Lower lobe of right lung (tissue), 2 donors: Measurements from ENCODE around the gene KCNAB1. TPM values are rescaled to one million over a fixed set of nuclear protein-coding genes. Genes with fewer than 3 reads are reported as not detected.
"Not testable (repeated sequence)": the region's sequence is repeated elsewhere in the genome, so short reads cannot be mapped to it uniquely, and the experiment has no call there.

Experiments
- ATAC-seq, 2 donors: fragments of 200-7000 bp; cut with Tn5 transposase; one replicate each; pipeline ENCODE4 v1.9.1; 2020 to 2022; ENCODE audit warnings: mild to moderate bottlenecking in 2 of 2, moderate library complexity in 2 of 2
- DNase-seq: peaks from one replicate; pipeline ENCODE4 v3.0.0-alpha.2; 2020
- H3K27ac ChIP-seq: fragments of 200-600 bp; one replicate; pipeline ENCODE4 v1.8.0; 2022
- H3K27me3 ChIP-seq: fragments of 200-600 bp; one replicate; pipeline ENCODE4 v1.8.0; 2022; ENCODE audit warnings: low read depth
- H3K36me3 ChIP-seq: fragments of 200-600 bp; one replicate; pipeline ENCODE4 v1.8.0; 2022; ENCODE audit warnings: mild to moderate bottlenecking
- H3K4me1 ChIP-seq: fragments of 200-600 bp; one replicate; pipeline ENCODE4 v1.8.0; 2022
- H3K4me3 ChIP-seq: fragments of 200-600 bp; one replicate; pipeline ENCODE4 v1.8.0; 2022; ENCODE audit warnings: mild to moderate bottlenecking
- H3K9me3 ChIP-seq: fragments of 200-600 bp; one replicate; pipeline ENCODE4 v1.8.0; 2022
- intact Hi-C: fragments of 100-400 bp; cut with DNase I; formaldehyde crosslinking; loops from one replicate; pipeline ENCODE4 v1.11.0; 2022
- total RNA-seq: library from RNA; stranded (reverse); fragmentation: NEBNext Ultra II Directional; extraction: Animal tissue kit (Norgen Biotek cat#: 25700); gene quantifications from one replicate; pipeline ENCODE4 v1.2.1, GENCODE V29; 2021
- TF ChIP-seq, protein P1 (sequence below): fragments of 200-600 bp; IDR thresholded peaks from one replicate; pipeline ENCODE4 v1.8.0; 2022; ENCODE audit warnings: antibody characterized with exemption, mild to moderate bottlenecking
- donor health status: DM: no; HTN: yes; CAD: no; lungs with severe emphysema.

The KCNAB1 gene
- total RNA-seq, 1 donor from 2014 or later, result 4.7 TPM

DNA sequence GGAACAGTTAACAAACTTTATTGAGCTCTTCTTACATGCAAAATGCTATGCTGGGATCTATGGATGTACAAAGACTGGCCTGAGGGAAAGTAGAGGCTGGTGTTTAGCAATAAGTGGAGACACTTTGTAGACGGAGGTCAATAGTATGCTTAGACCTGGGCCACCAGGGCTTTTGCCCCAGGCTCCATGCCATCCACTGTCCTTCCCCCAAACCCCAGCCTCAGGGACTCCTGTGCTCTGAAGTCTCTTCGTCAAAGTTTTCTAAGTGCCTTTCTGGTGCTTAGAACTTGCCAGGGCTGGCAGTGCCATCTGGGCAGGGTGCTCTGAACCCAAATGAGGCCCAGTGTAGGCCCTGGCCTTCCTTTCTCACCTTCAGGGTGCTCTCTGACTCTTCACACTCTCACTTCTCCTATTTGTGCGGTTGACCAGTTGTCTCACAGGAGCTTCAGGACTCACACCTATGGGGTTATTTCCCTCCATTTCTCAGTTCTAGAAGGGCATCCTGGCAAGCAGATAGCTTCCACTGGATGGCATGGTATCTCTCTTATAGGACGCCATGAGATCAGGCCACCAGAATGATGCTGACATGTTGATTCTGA is 21.8 kb upstream of the KCNAB1 start:
- no peak overlapping the region for H3K4me3 ChIP-seq
- DNase-seq (no peak), ATAC-seq (no peak)
- no peaks in the 10 kb centered on the region for H3K36me3 ChIP-seq
- H3K4me1 ChIP-seq, result no peaks in the 10 kb centered on the region
- no peak overlapping the region for H3K27ac ChIP-seq
- intact Hi-C loops, result no loop called here
- TF ChIP-seq, protein P1, sequence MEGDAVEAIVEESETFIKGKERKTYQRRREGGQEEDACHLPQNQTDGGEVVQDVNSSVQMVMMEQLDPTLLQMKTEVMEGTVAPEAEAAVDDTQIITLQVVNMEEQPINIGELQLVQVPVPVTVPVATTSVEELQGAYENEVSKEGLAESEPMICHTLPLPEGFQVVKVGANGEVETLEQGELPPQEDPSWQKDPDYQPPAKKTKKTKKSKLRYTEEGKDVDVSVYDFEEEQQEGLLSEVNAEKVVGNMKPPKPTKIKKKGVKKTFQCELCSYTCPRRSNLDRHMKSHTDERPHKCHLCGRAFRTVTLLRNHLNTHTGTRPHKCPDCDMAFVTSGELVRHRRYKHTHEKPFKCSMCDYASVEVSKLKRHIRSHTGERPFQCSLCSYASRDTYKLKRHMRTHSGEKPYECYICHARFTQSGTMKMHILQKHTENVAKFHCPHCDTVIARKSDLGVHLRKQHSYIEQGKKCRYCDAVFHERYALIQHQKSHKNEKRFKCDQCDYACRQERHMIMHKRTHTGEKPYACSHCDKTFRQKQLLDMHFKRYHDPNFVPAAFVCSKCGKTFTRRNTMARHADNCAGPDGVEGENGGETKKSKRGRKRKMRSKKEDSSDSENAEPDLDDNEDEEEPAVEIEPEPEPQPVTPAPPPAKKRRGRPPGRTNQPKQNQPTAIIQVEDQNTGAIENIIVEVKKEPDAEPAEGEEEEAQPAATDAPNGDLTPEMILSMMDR, result no peak
- H3K27me3 ChIP-seq, result no peaks in the 10 kb centered on the region
- H3K9me3 ChIP-seq, result no peaks in the 10 kb centered on the region

DNA sequence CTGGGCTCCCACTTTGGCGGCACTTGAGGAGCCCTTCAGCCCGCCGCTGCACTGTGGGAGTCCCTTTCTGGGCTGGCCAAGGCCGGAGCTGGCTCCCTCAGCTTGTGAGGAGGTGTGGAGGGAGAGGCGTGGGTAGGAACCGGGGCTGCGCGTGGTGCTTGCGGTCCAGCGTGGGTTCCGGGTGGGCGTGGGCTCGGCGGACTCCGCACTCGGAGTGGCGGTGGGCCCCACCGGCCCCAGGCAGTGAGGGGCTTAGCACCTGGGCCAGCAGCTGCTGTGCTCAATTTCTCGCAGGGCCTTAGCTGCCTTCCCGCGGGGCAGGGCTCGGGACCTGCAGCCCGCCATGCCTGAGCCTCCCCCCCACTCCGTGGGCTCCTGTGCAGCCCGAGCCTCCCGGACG is 21.0 kb upstream of the KCNAB1 start:
- intact Hi-C loops, H3K4me3 ChIP-seq, DNase-seq, ATAC-seq, H3K4me1 ChIP-seq, H3K27me3 ChIP-seq, H3K36me3 ChIP-seq, H3K9me3 ChIP-seq, H3K27ac ChIP-seq: not testable (repeated sequence)

DNA sequence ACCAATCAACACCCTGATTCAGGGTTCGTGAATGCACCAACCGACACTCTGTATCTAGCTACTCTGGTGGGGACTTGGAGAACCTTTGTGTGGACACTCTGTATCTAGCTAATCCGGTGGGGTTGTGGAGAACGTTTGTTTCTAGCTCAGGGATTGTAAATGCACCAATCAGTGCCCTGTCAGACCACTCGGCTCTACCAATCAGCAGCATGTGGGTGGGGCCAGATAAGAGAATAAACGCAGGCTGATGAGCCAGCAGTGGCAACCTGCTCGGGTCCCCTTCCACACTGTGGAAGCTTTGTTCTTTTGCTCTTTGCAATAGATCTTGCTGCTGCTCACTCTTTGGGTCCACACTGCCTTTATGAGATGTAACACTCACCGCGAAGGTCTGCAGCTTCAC is 20.4 kb upstream of the KCNAB1 start:
- intact Hi-C loops, result not testable (repeated sequence)

DNA sequence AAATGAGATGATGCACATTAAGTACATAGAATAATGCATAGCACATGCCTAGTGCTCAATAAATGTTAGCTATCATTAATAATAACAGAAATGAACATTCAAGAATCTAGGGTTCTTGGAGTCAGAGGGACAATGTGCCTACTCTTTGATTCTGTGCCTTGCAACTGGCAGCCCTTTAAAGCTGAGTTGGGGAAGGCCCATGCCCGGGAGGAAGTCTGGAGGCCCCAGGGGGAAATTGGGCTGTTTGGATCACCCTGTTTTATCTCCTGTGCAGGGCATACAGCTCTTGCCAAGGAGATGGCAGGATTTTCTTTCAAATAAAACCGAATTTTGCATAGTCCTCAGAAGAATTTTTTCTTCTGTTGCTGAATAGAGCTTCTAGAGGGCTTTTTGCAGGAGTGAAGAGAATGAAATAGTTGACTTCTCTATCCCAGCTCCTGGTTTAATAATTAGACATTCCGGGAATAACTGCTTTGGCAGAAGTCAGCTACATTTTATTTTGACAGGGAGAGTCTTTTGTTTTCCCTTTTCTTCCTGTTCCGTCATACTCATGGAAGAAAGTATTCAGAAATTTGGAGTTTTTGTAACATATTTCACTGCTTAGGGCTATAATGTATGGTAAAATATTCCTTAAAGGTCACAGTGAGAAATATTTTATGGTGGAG is 18.0 kb upstream of the KCNAB1 start:
- H3K36me3 ChIP-seq, result no peaks in the 10 kb centered on the region
- no peak for ATAC-seq
- TF ChIP-seq, protein P1, result no peak
- no peaks in the 10 kb centered on the region for H3K4me1 ChIP-seq
- intact Hi-C loops, result no loop called here
- no peak for DNase-seq
- H3K9me3 ChIP-seq, result no peaks in the 10 kb centered on the region
- no peaks in the 10 kb centered on the region for H3K27me3 ChIP-seq
- H3K27ac ChIP-seq, result no peak overlapping the region
- H3K4me3 ChIP-seq, result no peak overlapping the region

More for the DNA sequence above, 20.4 kb upstream of the KCNAB1 start:
- not testable (repeated sequence) for DNase-seq, H3K4me1 ChIP-seq, H3K9me3 ChIP-seq, H3K27ac ChIP-seq, H3K4me3 ChIP-seq, H3K36me3 ChIP-seq, ATAC-seq, H3K27me3 ChIP-seq

DNA sequence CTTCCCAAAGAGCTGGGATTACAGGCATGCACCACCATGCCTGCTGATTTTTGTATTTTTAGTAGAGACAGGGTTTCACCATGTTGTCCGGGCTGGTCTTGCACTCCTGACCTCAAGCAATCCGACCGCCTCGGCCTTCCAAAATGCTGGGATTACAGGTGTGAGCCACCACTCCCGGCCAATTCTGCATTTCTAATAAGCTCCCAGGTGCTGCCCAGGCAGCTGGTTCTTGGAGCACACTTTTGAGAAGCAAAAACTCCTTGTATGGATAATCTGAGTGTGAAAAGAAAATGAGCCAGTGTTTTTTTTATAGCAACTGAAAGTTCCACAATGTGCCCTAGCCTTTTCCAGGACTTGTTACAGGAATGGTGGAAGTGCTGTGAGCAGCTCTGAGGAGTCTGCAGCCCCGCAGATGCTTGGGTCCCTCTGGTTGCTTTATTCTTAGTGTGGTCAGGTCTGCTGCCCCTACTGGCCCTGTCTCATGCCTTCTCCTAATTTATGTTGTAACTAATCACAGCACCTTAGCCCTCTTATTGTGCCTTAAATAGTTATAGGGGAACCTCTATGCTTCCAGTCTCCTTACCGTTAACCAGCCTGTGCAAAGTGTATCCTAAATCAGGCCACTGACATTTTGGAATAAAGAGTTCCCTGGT is 13.5 kb upstream of the KCNAB1 start:
- Histone ChIP-seq H3K27me3 (no peaks in the 10 kb centered on the region), H3K36me3 (no peaks in the 10 kb centered on the region), H3K9me3 (no peaks in the 10 kb centered on the region), H3K4me1 (no peaks in the 10 kb centered on the region), H3K27ac (no peak overlapping the region), H3K4me3 (no peak overlapping the region)
- ATAC-seq (no peak), DNase-seq (no peak)
- TF ChIP-seq, protein P1, result no peak
- intact Hi-C loops, result no loop called here

DNA sequence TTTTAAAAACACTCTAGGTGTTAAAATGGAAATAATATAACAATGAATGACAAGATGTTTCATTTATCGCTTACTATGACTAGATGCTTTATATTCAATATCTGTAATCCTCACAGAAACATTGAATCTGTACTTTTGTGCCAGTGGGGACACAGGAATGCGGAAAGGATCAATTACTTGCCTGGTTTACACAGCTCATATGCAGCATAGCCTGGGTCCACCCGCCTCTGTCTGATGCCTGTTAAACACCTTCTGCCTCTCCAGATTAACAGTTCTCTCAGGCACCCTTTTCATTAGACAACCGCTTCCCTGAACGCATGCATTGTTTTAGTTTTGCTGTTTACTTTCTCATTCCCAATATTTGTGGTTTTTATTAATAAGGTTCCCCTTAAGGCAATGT is 12.9 kb upstream of the KCNAB1 start:
- no peaks in the 10 kb centered on the region for H3K9me3 ChIP-seq
- no peaks in the 10 kb centered on the region for H3K27me3 ChIP-seq
- intact Hi-C loops, result no loop called here
- H3K36me3 ChIP-seq, result no peaks in the 10 kb centered on the region
- TF ChIP-seq, protein P1, result no peak
- DNase-seq (no peak), ATAC-seq (no peak)
- H3K4me1 ChIP-seq, result no peaks in the 10 kb centered on the region
- no peak overlapping the region for H3K4me3 ChIP-seq
- H3K27ac ChIP-seq, result no peak overlapping the region
